Tibial nerve (tissue), 4 donors: ENCODE results near the gene SPTAN1. TPM values are rescaled to one million over a fixed set of nuclear protein-coding genes. Genes with fewer than 3 reads are reported as not detected.

Source experiments
- DNase-seq, 2 donors: peaks; one replicate each; pipeline ENCODE4 v3.0.0-alpha.2; 2019; ENCODE audit warnings: low spot score in 2 of 2
- H3K27ac ChIP-seq, 4 donors: fragments of 200-600 bp; sonication (generic) in 3 of 4; one replicate each; pipeline ENCODE4 v1.5.1; 2017 to 2019; ENCODE audit warnings: mild to moderate bottlenecking in 1 of 4
- H3K27me3 ChIP-seq, 2 donors: fragments of 200-600 bp; sonication (generic) in 1 of 2; one replicate each; pipeline versions ENCODE4 v1.5.1 to v1.6.0; 2017 to 2019
- H3K36me3 ChIP-seq, 3 donors: fragments of 200-600 bp; sonication (generic); one replicate each; pipeline ENCODE4 v1.5.1; 2018 to 2019
- H3K4me1 ChIP-seq, 4 donors: fragments of 200-600 bp; sonication (generic) in 3 of 4; one replicate each; pipeline ENCODE4 v1.5.1; 2017 to 2019
- H3K4me3 ChIP-seq, 4 donors: fragments of 200-600 bp; sonication (generic) in 3 of 4; one replicate each; pipeline ENCODE4 v1.5.1; 2017 to 2019; ENCODE audit warnings: mild to moderate bottlenecking in 1 of 4, moderate library complexity in 1 of 4
- H3K9me3 ChIP-seq, 4 donors: fragments of 200-600 bp; sonication (generic) in 3 of 4; one replicate each; pipeline ENCODE4 v1.5.1; 2017 to 2019
- CTCF ChIP-seq, 5 experiments: fragments of 200-600 bp in 3 of 5; fragments of 450-650 bp in 2 of 5; sonication (generic) in 3 of 5; IDR thresholded peaks; one replicate each; pipeline ENCODE4 v1.5.1; 2016 to 2019; ENCODE audit warnings: antibody characterized with exemption in 5 of 5, mild to moderate bottlenecking in 3 of 5, moderate library complexity in 2 of 5
- EP300 ChIP-seq, 2 donors: sonication (generic); formaldehyde crosslinking; IDR thresholded peaks; one replicate each; pipeline ENCODE4 v1.6.1; 2017; ENCODE audit warnings: antibody characterized with exemption in 2 of 2, mild to moderate bottlenecking in 1 of 2
- POLR2A ChIP-seq, 2 donors: fragments of 450-650 bp; IDR thresholded peaks; one replicate each; pipeline ENCODE4 v1.6.1; 2017; ENCODE audit warnings: antibody characterized with exemption in 2 of 2, mild to moderate bottlenecking in 2 of 2, moderate library complexity in 2 of 2
- whole genome bisulfite sequencing, 2 donors: methylation state at CpG; one replicate each; pipeline ENCODE4 v1.1.5; 2018; 5-methylcytosine and 5-hydroxymethylcytosine counted together
- total RNA-seq, 4 donors: library from RNA; depleted of rRNA; stranded (reverse); fragments of >200 nt; gene quantifications; one replicate each; pipeline ENCODE4 v1.1.0, GENCODE V29; 2016

SPTAN1 gene
- total RNA-seq, 4 donors from 2014 or later, result 491 to 540 (median 508) TPM

- Histone ChIP-seq H3K27ac (no peak overlapping the region), H3K36me3 (no peaks in the 10 kb centered on the region), H3K4me1 (peaks cover 0 to 13% (median 3%) of the 10 kb centered on the region in 4 donors), H3K9me3 (no peaks in the 10 kb centered on the region), H3K27me3 (no peaks in the 10 kb centered on the region), H3K4me3 (no peak overlapping the region)
- no peak for DNase-seq
- TF ChIP-seq POLR2A (IDR thresholded peaks at IDR 0.05) (no peak), EP300 (IDR thresholded peaks at IDR 0.05) (no peak), CTCF (IDR thresholded peaks at IDR 0.05) (no peak)
- WGBS, 2 donors, result 93% methylated on average over 5 of the region's 5 CpGs
Observed at GRCh38 chr9:128651798-128652197, 99.4 kb downstream of the SPTAN1 start.

GRCh38 chr9:128653908-128654307 is 101.5 kb downstream of the SPTAN1 start:
- no peak overlapping the region for H3K4me3 ChIP-seq
- H3K27ac ChIP-seq, result no peak overlapping the region
- no peaks in the 10 kb centered on the region for H3K9me3 ChIP-seq
- peaks cover 0 to 18% (median 3%) of the 10 kb centered on the region in 4 donors for H3K4me1 ChIP-seq
- no peaks in the 10 kb centered on the region for H3K36me3 ChIP-seq
- DNase-seq, result no peak
- H3K27me3 ChIP-seq, result no peaks in the 10 kb centered on the region
- 94 to 95% methylated on average over 8 of the region's 8 CpGs for WGBS, 2 donors
- no peak for TF ChIP-seq EP300 (IDR thresholded peaks at IDR 0.05)
- no peak for TF ChIP-seq CTCF (IDR thresholded peaks at IDR 0.05)
- TF ChIP-seq POLR2A (IDR thresholded peaks at IDR 0.05), result no peak

GRCh38 chr9:128654481-128654880 is 102.1 kb downstream of the SPTAN1 start:
- H3K4me3 ChIP-seq, result no peak overlapping the region
- H3K9me3 ChIP-seq, result no peaks in the 10 kb centered on the region
- no peak overlapping the region for H3K27ac ChIP-seq
- TF ChIP-seq EP300 (IDR thresholded peaks at IDR 0.05) (no peak), CTCF (IDR thresholded peaks at IDR 0.05) (no peak), POLR2A (IDR thresholded peaks at IDR 0.05) (no peak)
- 100% methylated on average over 1 of the region's 1 CpG for WGBS, 2 donors
- no peaks in the 10 kb centered on the region for H3K27me3 ChIP-seq
- peaks cover 0 to 18% (median 3%) of the 10 kb centered on the region in 4 donors for H3K4me1 ChIP-seq
- H3K36me3 ChIP-seq, result no peaks in the 10 kb centered on the region
- DNase-seq, result no peak

DNA sequence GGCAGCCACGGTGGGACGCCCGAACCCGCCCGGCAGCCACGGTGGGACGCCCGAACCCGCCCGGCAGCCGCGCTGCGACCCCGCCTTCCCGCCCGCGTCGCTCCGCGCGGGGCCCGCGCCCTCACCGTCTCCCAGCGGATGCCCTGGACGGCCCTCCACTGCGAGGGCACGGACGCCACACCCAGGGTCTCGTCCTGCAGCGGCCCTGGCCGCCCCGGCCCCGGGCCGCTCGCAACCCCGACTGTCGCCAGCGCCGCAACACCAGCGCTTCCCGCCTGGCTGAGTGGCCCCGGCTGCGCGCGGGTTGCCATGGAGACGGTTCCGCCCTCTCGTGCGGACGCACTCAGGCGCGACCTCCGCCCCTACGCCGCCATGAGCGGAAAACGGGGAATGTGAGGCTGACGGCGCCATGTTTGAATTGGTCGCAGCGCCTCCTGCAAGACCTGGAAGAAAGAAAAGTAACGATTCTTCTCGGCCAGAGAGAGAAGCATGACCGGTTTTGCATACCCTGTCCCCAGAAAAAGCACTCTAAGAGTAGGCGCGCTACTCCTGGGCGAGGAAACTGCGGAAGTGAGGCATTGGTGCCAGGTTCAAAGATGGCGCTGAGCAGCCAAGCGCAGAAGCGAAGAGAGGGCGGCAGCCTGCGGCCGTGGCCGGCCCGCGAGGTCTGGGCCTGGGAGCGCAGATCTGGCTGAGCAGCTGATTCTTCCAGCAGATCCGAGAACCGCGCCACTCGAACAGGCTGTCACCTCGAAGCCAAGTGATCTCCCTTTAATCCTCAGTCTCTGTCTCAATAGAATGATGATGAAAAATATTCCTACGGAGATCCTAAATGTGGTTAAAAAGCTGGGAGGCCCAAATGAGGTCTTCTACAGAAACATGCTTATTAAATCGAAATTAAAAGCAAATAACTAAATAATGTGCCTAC is 104.3 kb downstream of the SPTAN1 start, which contains the start of gene DYNC2I2:
TSS of gene DYNC2I2 (minus strand) at position 432 of the 928 bp plus-strand sequence. CDS start at position 311, 121 bp downstream.
- peak; percentile 91 to 93 for DNase-seq
- no peaks in the 10 kb centered on the region for H3K36me3 ChIP-seq
- 1% methylated on average over 82 to 84 of the region's 86 CpGs for WGBS, 2 donors
- H3K4me3 ChIP-seq, result peak within 1 kb of the TSS; percentile 38 to 83 (median 72)
- peaks cover 0 to 18% (median 3%) of the 10 kb centered on the region in 4 donors for H3K4me1 ChIP-seq
- no peaks in the 10 kb centered on the region for H3K27me3 ChIP-seq
- no peaks in the 10 kb centered on the region for H3K9me3 ChIP-seq
- TF ChIP-seq CTCF (IDR thresholded peaks at IDR 0.05), result peak in 2 of 5 experiments; percentile 10 to 41
- peak in 1 of 2 donors; percentile 56 for TF ChIP-seq POLR2A (IDR thresholded peaks at IDR 0.05)
- TF ChIP-seq EP300 (IDR thresholded peaks at IDR 0.05), result peak; percentile 83 to 92
- peak within 1 kb of the TSS; percentile 94 to 97 (median 97) for H3K27ac ChIP-seq

- WGBS, 2 donors, result 93 to 97% methylated on average over 12 to 13 of the region's 13 CpGs
- H3K4me3 ChIP-seq, result peak overlapping the region in 2 of 4 donors; percentile 79 to 83
Observed at GRCh38 chr9:128657344-128657704, 104.9 kb downstream of the SPTAN1 start.

More at GRCh38 chr9:128657344-128657704, 104.9 kb downstream of the SPTAN1 start:
- DNase-seq, result no peak
- H3K9me3 ChIP-seq, result no peaks in the 10 kb centered on the region
- H3K27me3 ChIP-seq, result no peaks in the 10 kb centered on the region
- TF ChIP-seq EP300 (IDR thresholded peaks at IDR 0.05) (no peak), POLR2A (IDR thresholded peaks at IDR 0.05) (no peak), CTCF (IDR thresholded peaks at IDR 0.05) (no peak)
- peaks cover 0 to 18% (median 3%) of the 10 kb centered on the region in 4 donors for H3K4me1 ChIP-seq
- no peaks in the 10 kb centered on the region for H3K36me3 ChIP-seq
- H3K27ac ChIP-seq, result peak overlapping the region; percentile 94 to 97 (median 97)
